Psoas muscle (tissue), 8 donors: Measurements from ENCODE around the gene SULT4A1. TPM values are rescaled to one million over a fixed set of nuclear protein-coding genes. Genes with fewer than 3 reads are reported as not detected.

Experiments
- ATAC-seq, 4 donors: fragments of 200-7000 bp; cut with Tn5 transposase; one replicate each; pipeline ENCODE4 v1.9.1; 2020; ENCODE audit warnings: moderate library complexity in 3 of 4, mild to moderate bottlenecking in 2 of 4
- DNase-seq, 2 donors: peaks; one replicate each; pipeline ENCODE4 v3.0.0-alpha.2; 2020
- H3K27ac ChIP-seq: fragments of 200-600 bp; one replicate; pipeline ENCODE4 v1.8.0; 2022
- H3K27me3 ChIP-seq, 3 donors: fragments of 200-600 bp in 1 of 3; one replicate each; pipeline versions ENCODE4 v1.6.1 to v1.8.0; 2013 to 2022; ENCODE audit warnings: low read length in 2 of 3, mild to moderate bottlenecking in 2 of 3, moderate library complexity in 1 of 3; ENCODE audit not compliant: insufficient read depth in 3 of 3
- H3K36me3 ChIP-seq, 2 donors: fragments of 200-600 bp in 1 of 2; one replicate each; pipeline versions ENCODE4 v1.6.1 to v1.8.0; 2013 to 2022; ENCODE audit warnings: low read depth in 1 of 2, mild to moderate bottlenecking in 1 of 2, moderate library complexity in 1 of 2; ENCODE audit not compliant: insufficient read depth in 1 of 2
- H3K4me1 ChIP-seq: fragments of 200-600 bp; one replicate; pipeline ENCODE4 v1.8.0; 2022
- H3K4me3 ChIP-seq: fragments of 200-600 bp; one replicate; pipeline ENCODE4 v1.8.0; 2022; ENCODE audit warnings: mild to moderate bottlenecking
- H3K9me3 ChIP-seq: fragments of 200-600 bp; one replicate; pipeline ENCODE4 v1.8.0; 2022
- CTCF ChIP-seq: fragments of 200-600 bp; IDR thresholded peaks from one replicate; pipeline ENCODE4 v1.8.0; 2022; ENCODE audit warnings: antibody characterized with exemption
- WGBS, 3 donors: extraction: QIAGEN DNeasy Blood & Tissue Kit; methylation state at CpG; one replicate each; pipeline versions ENCODE4 v1.1.6 to v1.1.7; 2013; 5-methylcytosine and 5-hydroxymethylcytosine counted together
- intact Hi-C, 2 donors: fragments of 100-400 bp; cut with DNase I; formaldehyde crosslinking; loops; one replicate each; pipeline versions ENCODE4 v1.11.0 to v1.14.2; 2022
- polyA plus RNA-seq, 3 donors: library from polyadenylated mRNA; stranded (reverse); fragments of 200-250 nt; gene quantifications; one replicate each; pipeline ENCODE4 v1.2.3, GENCODE V29; 2013
- total RNA-seq, 4 donors: library from RNA; stranded (reverse); fragmentation: NEBNext Ultra II Directional in 2 of 4; extraction: Animal tissue kit (Norgen Biotek cat#: 25700) in 2 of 4; gene quantifications; one replicate each; pipeline versions ENCODE4 v1.2.1 to v1.2.4, GENCODE V29; 2021 to 2023
- donor health status: healthy with polysubstance abuse.
- donor health status: DM: no; HTN: no; CAD: no; lungs with moderate emphysema.
- donor health status: Bipolar disorder and iron deficiency.
- donor health status: healthy.
- donor health status: DM: yes; HTN: yes; CAD: no.
- donor health status: DM: no; HTN: no; CAD: no.
- donor health status: DM: no; HTN: no; CAD: no.
- donor health status: DM: yes; HTN: yes; CAD: no.

Gene SULT4A1
- total and polyA plus RNA-seq, 7 donors: 0.08 to 0.23 TPM; not detected in 5

GRCh38 chr22:43776081-43776670 is 86.1 kb downstream of the SULT4A1 start:
- ATAC-seq (no peak), DNase-seq (no peak)
- H3K4me1 ChIP-seq: no peaks in the 10 kb centered on the region
- H3K27ac ChIP-seq: no peak overlapping the region
- TF ChIP-seq CTCF: no peak
- H3K9me3 ChIP-seq: no peaks in the 10 kb centered on the region
- 72 to 80% (median 75%) methylated on average over 9 of the region's 9 CpGs for WGBS, 3 donors
- H3K27me3 ChIP-seq: no peaks in the 10 kb centered on the region
- no peaks in the 10 kb centered on the region for H3K36me3 ChIP-seq
- H3K4me3 ChIP-seq: no peak overlapping the region
- intact Hi-C loops: no loop called here

Other genes starting within 250 kb of the SULT4A1 start
- gene EFCAB6, start 50.2 kb downstream of the SULT4A1 start, total RNA-seq: under 1 TPM; 0.34 to 0.84 (median 0.59) TPM
- under 1 TPM; 0.07 to 0.53 (median 0.26) TPM for gene EFCAB6, start 50.2 kb downstream of the SULT4A1 start, polyA plus RNA-seq
- gene PNPLA5, start 29.5 kb upstream of the SULT4A1 start, total RNA-seq: not detected
- gene PNPLA5, start 29.5 kb upstream of the SULT4A1 start, polyA plus RNA-seq: under 1 TPM in 2 of 3 donors, not detected in 1; 0.01 to 0.18 TPM
- gene PNPLA3, start 61.3 kb upstream of the SULT4A1 start, total RNA-seq: 1 to 10 TPM in 1 of 4 donors, under 1 TPM in 3; 0.32 to 3.3 (median 0.66) TPM
- under 1 TPM in 2 of 3 donors, not detected in 1; 0.29 to 0.83 TPM for gene PNPLA3, start 61.3 kb upstream of the SULT4A1 start, polyA plus RNA-seq
- gene SAMM50, start 92.9 kb upstream of the SULT4A1 start, total RNA-seq: 10 to 100 TPM; 59.3 to 95.0 (median 83.7) TPM
- 100 to 1,000 TPM in 1 of 3 donors, 10 to 100 TPM in 2; 62.7 to 105 (median 80.0) TPM for gene SAMM50, start 92.9 kb upstream of the SULT4A1 start, polyA plus RNA-seq
- 100 to 1,000 TPM; 102 to 172 (median 163) TPM for gene PARVB, start 161.8 kb upstream of the SULT4A1 start, total RNA-seq
- 100 to 1,000 TPM in 1 of 3 donors, 10 to 100 TPM in 2; 84.5 to 103 (median 88.8) TPM for gene PARVB, start 161.8 kb upstream of the SULT4A1 start, polyA plus RNA-seq